HG03469 (cell line): ENCODE data around the gene WDR45.

Source experiments
- ATAC-seq: cut with Tn5 transposase; IDR thresholded peaks from one replicate; pipeline ENCODE4 v1.9.1; 2021; ENCODE audit warnings: mild to moderate bottlenecking, moderate library complexity, moderate number of reproducible peaks; ENCODE audit not compliant: unreplicated experiment

WDR45 gene

DNA sequence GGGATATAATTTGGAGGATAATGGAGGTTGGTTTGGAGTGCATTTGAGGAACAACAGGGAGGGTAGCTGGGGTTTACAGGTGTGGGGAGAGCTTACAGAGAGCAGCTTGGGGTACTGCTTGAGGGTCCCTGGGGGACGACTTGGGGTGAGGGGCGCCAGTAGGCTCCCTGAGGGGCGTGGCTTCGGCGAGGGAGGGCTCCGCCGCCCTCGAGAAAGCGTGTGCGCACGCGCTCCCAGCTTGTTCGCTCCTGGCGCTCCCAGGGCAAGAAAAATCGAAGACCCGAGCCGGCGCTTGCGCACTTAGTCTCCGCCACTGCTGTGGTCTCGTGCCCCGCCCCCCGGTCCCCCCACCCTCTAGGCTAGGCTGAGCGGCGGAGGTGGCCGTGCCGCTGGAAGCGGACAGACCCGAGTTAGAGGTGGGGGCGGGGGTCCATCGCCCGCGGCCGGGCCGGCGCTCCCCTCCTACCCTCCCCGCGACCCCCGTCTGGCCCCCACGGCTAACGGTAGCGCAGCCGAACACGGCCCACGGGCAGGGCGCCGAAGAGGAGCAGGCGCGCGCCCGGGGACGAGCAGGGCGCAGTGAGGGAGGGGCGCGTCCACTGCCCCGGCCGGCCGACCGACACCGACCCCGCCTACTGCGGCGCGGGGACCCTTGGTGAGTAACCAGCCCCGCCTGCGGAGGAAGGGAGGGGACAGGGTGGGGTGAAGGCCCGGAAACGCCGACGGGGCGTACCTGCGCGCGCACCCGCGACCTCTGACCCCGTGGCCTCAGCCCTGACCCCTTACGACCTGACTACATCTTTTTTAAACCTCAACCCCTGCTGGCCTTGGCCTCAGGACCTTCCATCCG is 26.2 kb downstream of the WDR45 start:
- no peak for ATAC-seq

DNA sequence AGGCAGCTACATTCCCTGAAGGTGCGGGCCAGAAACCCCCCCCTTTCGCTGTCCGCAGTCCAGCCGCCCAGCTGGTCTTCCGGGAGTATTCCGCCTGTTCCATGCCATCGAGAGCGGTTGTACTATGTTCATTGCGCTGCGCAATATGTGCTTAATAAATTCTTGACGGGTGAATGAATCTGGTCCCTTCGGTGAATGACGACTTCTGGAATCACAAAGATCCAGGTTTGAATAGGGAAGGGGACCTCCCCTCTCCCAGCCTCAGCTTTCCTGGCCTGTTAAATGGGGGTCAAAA is 35.8 kb downstream of the WDR45 start:
- ATAC-seq: no peak

DNA sequence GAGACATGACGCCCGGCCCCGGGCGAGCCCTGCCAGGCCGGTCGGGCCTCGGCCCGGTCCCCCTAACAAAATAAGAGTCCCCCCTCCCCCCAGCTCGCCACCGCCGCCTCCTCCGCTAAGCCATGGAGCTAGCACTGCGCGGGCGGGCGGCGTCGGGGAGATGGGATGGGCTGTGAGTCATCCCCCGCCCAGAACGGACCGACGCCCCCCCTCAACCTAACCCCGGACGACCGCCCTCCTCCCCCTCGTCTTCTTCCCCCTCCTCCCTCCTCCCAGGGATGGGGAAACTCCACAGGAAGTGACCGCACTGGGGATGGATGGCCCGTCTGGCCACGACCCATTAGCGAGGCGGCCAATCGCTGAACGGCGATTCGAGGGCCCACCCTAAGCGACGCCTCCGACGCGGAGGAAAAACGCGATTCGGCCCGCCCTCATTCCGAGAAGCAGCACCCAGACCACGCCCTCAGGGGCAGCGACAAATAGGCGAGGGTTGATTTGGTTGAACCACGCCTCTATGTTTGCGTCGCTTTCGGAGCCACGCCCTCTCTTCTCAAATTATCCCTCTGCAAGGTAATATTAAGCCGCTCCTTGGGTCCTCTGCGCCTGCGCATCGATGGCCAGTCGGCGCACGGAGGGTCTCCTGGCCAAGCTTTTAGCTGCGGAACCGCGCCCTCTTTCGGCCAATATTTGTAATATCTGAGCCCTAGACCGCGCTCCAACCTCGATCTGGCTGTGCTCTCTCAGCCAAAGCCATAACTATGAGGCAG is 36.3 kb downstream of the WDR45 start, which contains the start of gene TFE3:
Gene TFE3 (minus strand): TSS at position 138 of the 767 bp plus-strand sequence. CDS start 131 bp downstream, at position 7.
- peak; percentile 74 for ATAC-seq

DNA sequence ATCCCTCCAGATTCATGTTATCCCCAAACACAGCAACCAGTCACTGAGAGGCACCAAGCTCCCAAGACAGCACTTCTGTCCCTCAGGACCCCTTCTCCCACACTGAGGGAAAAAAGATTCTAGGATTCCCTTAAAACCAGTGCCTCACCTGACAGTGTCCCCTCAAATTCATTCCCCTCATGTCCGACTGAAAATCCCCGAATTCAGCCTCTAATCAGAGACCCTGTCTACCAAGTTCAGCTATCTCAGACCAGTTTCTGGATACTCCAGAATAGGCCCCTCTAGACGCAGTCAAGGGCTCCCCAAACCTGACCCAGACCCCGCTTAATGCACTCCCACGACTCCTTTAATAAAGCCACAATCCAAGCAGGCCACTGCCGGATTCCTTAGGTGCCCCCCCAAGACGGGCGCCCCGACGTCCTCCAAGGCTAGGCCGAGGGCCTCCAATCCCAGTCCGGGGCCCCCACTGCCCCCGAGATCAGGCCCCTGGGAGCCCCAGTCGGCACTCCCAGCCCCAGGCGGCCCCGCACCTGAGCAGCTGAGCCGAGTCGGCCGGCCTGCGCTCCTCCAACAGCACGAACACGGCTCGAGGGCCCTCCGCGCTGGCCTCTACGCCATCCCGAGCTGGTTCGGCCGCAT is 37.0 kb downstream of the WDR45 start:
- no peak for ATAC-seq

DNA sequence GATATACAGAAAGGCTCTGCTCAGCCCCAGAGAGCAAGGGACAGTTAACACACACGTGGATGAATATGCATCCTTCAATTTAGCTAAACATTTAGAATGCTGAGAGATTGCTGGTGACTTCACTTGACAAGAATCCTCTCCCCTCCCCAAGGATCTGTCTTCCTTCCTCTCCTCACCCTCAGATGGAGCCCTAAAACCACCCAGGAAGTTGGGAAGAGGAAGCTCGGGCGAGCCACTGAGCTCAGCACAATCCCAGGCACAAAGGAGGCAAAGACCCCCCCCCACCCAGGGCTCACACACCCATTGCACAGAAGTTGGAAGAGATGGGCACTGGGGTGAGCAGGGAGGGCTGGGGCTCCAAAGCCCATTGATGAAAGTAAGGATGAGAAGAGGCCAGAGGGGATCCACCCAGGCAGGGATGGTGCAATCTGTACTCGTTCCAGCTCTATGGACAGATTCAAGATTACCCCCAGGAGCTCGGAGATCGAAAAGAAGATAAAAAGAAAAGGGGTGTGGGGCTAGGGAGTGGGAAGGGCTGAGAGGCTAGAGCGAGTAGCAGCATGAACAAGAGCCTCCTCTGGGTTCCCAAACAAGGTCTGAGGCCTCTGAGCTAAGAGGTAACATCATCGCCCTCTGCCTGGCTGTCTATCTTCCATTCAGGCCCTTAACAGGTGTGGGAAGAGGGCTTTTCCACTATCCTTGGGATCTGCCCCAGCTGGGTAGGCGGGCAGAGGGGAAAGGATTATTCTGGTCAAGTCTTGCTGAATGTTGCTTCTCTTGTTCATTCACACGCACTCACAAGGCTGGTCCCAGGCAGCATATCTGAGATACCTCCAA is 37.7 kb downstream of the WDR45 start:
- ATAC-seq: no peak

DNA sequence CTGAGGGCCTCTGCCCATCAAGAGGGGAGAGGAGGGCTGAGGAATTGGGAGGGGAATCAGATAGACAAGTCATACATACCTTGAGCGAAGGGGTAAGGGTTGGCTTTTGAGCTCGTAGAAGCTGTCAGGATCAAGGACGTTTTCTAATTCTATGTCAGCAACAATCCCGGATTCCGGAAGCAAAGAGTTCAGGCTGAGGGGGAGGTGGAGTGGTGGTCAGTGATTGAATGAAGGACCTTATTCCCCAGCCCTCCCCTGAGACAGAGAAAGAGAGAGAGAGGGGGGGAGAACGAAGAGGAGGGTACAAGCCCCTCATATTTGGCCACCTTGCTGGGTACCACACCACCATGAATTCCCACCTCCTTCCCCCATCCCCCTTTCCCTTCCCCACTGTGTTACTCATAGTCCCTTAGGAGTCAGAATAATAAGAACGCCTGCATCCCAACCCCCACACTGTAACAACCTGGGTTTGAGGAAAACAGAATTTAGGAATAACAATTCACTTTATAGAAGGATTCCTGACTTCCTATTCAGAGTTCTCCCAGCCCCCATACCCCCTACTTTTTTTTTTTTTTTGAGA is 39.2 kb downstream of the WDR45 start:
- ATAC-seq: no peak

DNA sequence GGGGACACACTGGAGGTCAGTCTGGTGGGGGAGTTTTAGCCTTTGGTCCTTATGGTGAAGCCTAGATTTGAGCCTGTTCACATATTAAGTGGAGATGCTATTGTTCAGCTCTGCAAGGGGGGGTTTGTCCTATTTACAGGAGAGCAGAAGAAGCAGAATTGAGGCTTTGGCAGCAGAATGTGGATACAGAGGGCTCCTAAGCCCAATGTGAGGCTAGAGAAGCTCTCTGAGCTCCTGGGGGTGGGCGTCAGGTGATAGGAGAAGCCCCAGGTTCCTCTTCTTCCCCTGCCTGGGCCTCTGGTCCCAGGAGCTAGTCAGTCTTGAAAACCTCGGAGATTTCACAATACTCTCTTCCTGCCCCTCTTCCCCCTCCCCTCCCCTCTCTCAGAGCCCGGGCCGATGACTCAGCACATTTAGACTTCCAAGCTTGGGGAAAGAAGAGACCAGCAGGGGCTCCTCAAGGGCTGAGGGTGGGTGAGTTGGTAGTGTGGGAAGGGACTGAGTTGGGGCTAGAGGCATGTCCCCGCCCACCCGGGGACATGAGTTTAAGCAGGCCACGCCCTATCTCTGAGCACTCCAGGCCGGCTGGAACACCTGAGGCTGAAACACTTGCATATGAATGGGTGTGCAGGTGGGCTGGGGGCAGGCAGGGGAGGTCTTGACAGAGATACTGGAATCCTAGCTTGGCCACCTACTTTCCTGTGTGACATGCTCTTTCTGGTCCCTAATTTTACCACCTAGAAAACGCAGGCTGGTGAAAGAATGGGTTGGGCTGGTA is 39.9 kb downstream of the WDR45 start:
- ATAC-seq: no peak

DNA sequence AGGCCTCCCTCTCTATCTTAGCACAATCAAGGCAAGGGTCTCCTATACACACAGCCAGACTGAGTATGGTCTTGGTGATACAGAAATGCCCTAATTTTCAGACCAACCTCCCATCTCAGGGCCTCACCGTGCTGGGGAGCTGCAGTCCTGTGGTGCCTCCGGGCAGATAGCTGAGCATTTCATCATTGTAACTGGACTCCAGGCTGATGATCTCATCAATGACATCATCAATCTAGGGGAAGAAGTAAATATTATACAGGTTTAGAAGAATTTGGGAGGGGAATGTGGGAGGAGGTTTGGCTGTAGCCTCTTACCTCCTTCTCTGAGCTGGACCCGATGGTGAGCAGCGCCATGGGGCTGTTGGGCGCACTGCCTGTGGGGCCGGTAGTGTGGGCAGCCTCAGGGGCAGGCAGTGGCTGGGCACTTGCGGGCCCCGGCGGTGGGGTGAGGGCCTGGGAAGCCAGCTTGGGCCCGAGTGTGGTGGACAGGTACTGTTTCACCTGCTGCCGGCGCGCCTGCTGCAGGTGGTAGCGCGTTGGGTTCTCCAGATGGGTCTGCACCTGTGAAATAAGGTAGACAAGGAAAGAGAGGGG is 41.7 kb downstream of the WDR45 start:
- no peak for ATAC-seq

DNA sequence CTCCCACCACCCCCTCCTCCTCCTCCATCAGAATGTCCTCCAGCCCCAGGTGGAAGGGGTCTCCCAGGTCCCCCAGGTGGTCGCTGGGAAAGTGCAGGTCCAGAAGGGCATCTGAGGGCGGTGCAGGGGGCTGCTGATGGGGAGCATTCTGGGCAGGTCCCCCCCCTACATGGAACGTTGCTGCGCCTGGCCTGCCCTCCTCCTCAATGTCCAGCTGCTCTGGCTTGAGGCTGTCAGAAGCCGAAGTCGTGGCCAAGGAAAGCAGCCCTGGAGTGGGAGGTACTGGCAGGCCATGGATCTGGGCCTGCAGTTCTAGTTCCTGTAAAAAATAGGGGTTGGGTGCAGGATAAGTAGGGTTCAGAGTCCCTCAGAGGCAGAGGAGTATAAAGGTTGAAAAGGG is 49.4 kb downstream of the WDR45 start:
- ATAC-seq: no peak

DNA sequence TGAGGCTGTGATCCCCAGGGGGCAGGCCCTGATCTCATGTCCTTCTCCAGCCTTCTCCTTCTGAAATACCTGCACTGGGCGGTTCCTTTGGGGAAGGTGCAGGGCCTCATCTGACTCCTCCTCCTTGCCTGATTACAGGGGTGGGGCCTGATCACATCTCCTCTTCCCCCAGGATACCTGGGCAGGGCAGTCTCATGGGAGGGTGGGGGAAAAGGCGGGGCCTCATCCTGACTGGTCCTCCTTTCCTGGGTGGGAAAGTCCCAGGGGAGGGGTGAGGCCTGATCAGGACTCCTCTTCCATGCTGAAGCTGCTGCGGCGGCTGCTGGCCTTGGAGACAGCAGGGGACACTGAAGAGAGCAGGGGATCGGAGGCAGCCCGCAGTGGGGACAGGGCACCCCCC is 49.8 kb downstream of the WDR45 start:
- ATAC-seq: no peak
